IPS-NIHi7 (cell line): ENCODE results near the gene MXRA8.
"Not testable (repeated sequence)": the region's sequence is repeated elsewhere in the genome, so short reads cannot be mapped to it uniquely, and the experiment has no call there.

ENCODE experiments used
- DNase-seq: peaks from one replicate; pipeline ENCODE4 v3.0.0; 2012; ENCODE audit warnings: mixed read lengths; ENCODE audit errors: extremely low spot score

The MXRA8 gene

GRCh38 chr1:1391225-1391624 lies 32.9 kb upstream of the MXRA8 start:
- peak; percentile 2 for DNase-seq

GRCh38 chr1:1390675-1391074 lies 32.3 kb upstream of the MXRA8 start:
- no peak for DNase-seq

GRCh38 chr1:1388078-1388472 lies 29.7 kb upstream of the MXRA8 start:
- no peak for DNase-seq

GRCh38 chr1:1387098-1388077 lies 29.0 kb upstream of the MXRA8 start:
- DNase-seq: no peak

- no peak for DNase-seq
Measured at GRCh38 chr1:1385931-1386330, 27.6 kb upstream of the MXRA8 start.

GRCh38 chr1:1385339-1385738 lies 27.0 kb upstream of the MXRA8 start:
- DNase-seq: not testable (repeated sequence)

GRCh38 chr1:1381294-1381693 lies 22.9 kb upstream of the MXRA8 start:
- DNase-seq: no peak

GRCh38 chr1:1380860-1381259 lies 22.5 kb upstream of the MXRA8 start:
- DNase-seq: no peak

- no peak for DNase-seq
Measured at GRCh38 chr1:1377540-1378205, 19.3 kb upstream of the MXRA8 start.

- no peak for DNase-seq
Measured at GRCh38 chr1:1376551-1377226, 18.3 kb upstream of the MXRA8 start.

GRCh38 chr1:1374929-1375662 lies 16.7 kb upstream of the MXRA8 start, which contains the start of gene AURKAIP1:
TSS of gene AURKAIP1 (minus strand) at chr1:1375207. CDS start at chr1:1374756, 451 bp downstream.
- peak; percentile 98 for DNase-seq

- peak; percentile 9 for DNase-seq
Measured at GRCh38 chr1:1374589-1374928, 16.2 kb upstream of the MXRA8 start.

GRCh38 chr1:1373815-1374588 lies 15.6 kb upstream of the MXRA8 start:
- DNase-seq: peak; percentile 7

GRCh38 chr1:1373051-1373814 lies 14.9 kb upstream of the MXRA8 start:
- no peak for DNase-seq

GRCh38 chr1:1371746-1372711 lies 13.7 kb upstream of the MXRA8 start:
- DNase-seq: peak; percentile 90

- DNase-seq: no peak
Measured at GRCh38 chr1:1371364-1371745, 13.0 kb upstream of the MXRA8 start.

- DNase-seq: no peak
Measured at GRCh38 chr1:1370771-1371300, 12.5 kb upstream of the MXRA8 start.

- DNase-seq: not testable (repeated sequence)
Measured at GRCh38 chr1:1370094-1370493, 11.7 kb upstream of the MXRA8 start.

GRCh38 chr1:1367315-1367714 lies 9.0 kb upstream of the MXRA8 start:
- no peak for DNase-seq
